Activated CD8-positive, alpha-beta T cell treated with anti-CD3 and anti-CD28 coated beads for 36 hours (primary cell): Measurements from ENCODE around the gene CRYAB. TPM values are rescaled to one million over a fixed set of nuclear protein-coding genes. Genes with fewer than 3 reads are reported as not detected.

Experiments used
- ATAC-seq: fragments of 200-7000 bp; cut with Tn5 transposase; one replicate; pipeline ENCODE4 v1.10.0; 2021; ENCODE audit warnings: mild to moderate bottlenecking, moderate library complexity
- CTCF ChIA-PET: fragments of 350-600 bp; sonication (Branson Sonifier 250); formaldehyde crosslinking; loops from one replicate; lab custom pipeline; 2021; ENCODE audit warnings: antibody characterized with exemption; lab: Charles Lee
- POLR2A ChIA-PET: fragments of 350-600 bp; sonication (Branson Sonifier 250); formaldehyde crosslinking; loops from one replicate; lab custom pipeline; 2021; ENCODE audit warnings: antibody characterized with exemption; lab: Charles Lee
- DNase-seq: peaks from one replicate; pipeline ENCODE4 v3.0.0-alpha.2; 2020
- H3K27ac Mint-ChIP-seq: one replicate; pipeline ENCODE4 v1.8.0; 2021; ENCODE audit warnings: mild to moderate bottlenecking, mixed read lengths
- H3K27me3 Mint-ChIP-seq: one replicate; pipeline ENCODE4 v1.8.0; 2021; ENCODE audit warnings: mixed read lengths
- H3K36me3 Mint-ChIP-seq: one replicate; pipeline ENCODE4 v1.8.0; 2021; ENCODE audit warnings: low read depth, mixed read lengths
- H3K4me1 Mint-ChIP-seq: one replicate; pipeline ENCODE4 v1.8.0; 2021; ENCODE audit warnings: low read depth, mixed read lengths
- H3K4me3 Mint-ChIP-seq: one replicate; pipeline ENCODE4 v1.8.0; 2021; ENCODE audit warnings: mild to moderate bottlenecking, moderate library complexity, mixed read lengths
- H3K9me3 Mint-ChIP-seq: one replicate; pipeline ENCODE4 v1.8.0; 2021; ENCODE audit warnings: mixed read lengths
- CTCF ChIP-seq: fragments of 200-600 bp; IDR thresholded peaks from one replicate; pipeline ENCODE4 v1.8.0; 2022; ENCODE audit warnings: antibody characterized with exemption, mild to moderate bottlenecking
- intact Hi-C: fragments of 100-400 bp; cut with micrococcal nuclease; formaldehyde crosslinking; loops from one replicate; pipeline ENCODE4 v1.10.0; 2022
- total RNA-seq, 2 experiments: library from RNA; stranded (reverse); gene quantifications; one replicate each; pipeline ENCODE4 v1.2.3, GENCODE V29; 2021

CRYAB gene
- total RNA-seq, 2 experiments from 2014 or later, result not detected

GRCh38 chr11:111939836-111940604 lies 28.4 kb upstream of the CRYAB start:
- peaks cover 58% of the 10 kb centered on the region for H3K4me1 Mint-ChIP-seq
- TF ChIP-seq CTCF, result no peak
- H3K27me3 Mint-ChIP-seq, result no peaks in the 10 kb centered on the region
- DNase-seq (no peak), ATAC-seq (no peak)
- no peak overlapping the region for H3K27ac Mint-ChIP-seq
- ChIA-PET CTCF (interaction anchor here (0.6 to 19.6 kb wide), 3 partner anchors 8 to 55 kb away, joined by 3 to 223 read pairs (median 3); no protein-coding TSS in a partner anchor), POLR2A (interaction anchor here (3.2 kb wide), 1 partner anchor 13 kb away, joined by 16 read pairs; no protein-coding TSS in a partner anchor)
- H3K4me3 Mint-ChIP-seq, result no peak overlapping the region
- H3K9me3 Mint-ChIP-seq, result no peaks in the 10 kb centered on the region
- no peaks in the 10 kb centered on the region for H3K36me3 Mint-ChIP-seq
- intact Hi-C loops, result loop anchor here (5.0 to 10.0 kb wide), 2 partner anchors 37 to 85 kb away; partner anchors contain the start of gene DLAT

- H3K9me3 Mint-ChIP-seq, result no peaks in the 10 kb centered on the region
- TF ChIP-seq CTCF, result no peak
- intact Hi-C loops, result loop anchor here (5.0 to 10.0 kb wide), 2 partner anchors 39 to 86 kb away; partner anchors contain the start of gene DLAT
- no peaks in the 10 kb centered on the region for H3K27me3 Mint-ChIP-seq
- ChIA-PET CTCF (interaction anchor here (2.0 to 19.6 kb wide), 2 partner anchors 13 to 42 kb away, joined by 12 to 223 read pairs; no protein-coding TSS in a partner anchor), POLR2A (interaction anchor here (0.7 to 3.2 kb wide), 6 partner anchors 11 to 146 kb away, joined by 3 to 16 read pairs (median 4); no protein-coding TSS in a partner anchor)
- DNase-seq (peak; percentile 51), ATAC-seq (peak; percentile 59)
- H3K36me3 Mint-ChIP-seq, result no peaks in the 10 kb centered on the region
- H3K27ac Mint-ChIP-seq, result peak overlapping the region; percentile 82
- peak overlapping the region; percentile 75 for H3K4me3 Mint-ChIP-seq
- H3K4me1 Mint-ChIP-seq, result peaks cover 54% of the 10 kb centered on the region
Observed at GRCh38 chr11:111938687-111939160, 27.2 kb upstream of the CRYAB start.

- ChIA-PET POLR2A (interaction anchor here (0.8 to 3.2 kb wide), 5 partner anchors 11 to 146 kb away, joined by 3 to 16 read pairs (median 3); no protein-coding TSS in a partner anchor), CTCF (interaction anchor here (0.6 to 19.6 kb wide), 4 partner anchors 9 to 368 kb away, joined by 3 to 223 read pairs (median 8); no protein-coding TSS in a partner anchor)
- Mint-ChIP-seq H3K27me3 (no peaks in the 10 kb centered on the region), H3K36me3 (no peaks in the 10 kb centered on the region), H3K4me3 (peak overlapping the region; percentile 75), H3K4me1 (peaks cover 57% of the 10 kb centered on the region), H3K9me3 (no peaks in the 10 kb centered on the region), H3K27ac (peak overlapping the region; percentile 82)
- TF ChIP-seq CTCF, result no peak
- intact Hi-C loops, result loop anchor here (5.0 to 10.0 kb wide), 2 partner anchors 39 to 87 kb away; partner anchors contain the start of gene DLAT
- DNase-seq, result no peak
- no peak for ATAC-seq
Observed at GRCh38 chr11:111937844-111938243, 26.3 kb upstream of the CRYAB start.

- POLR2A ChIA-PET, result interaction anchor here (0.8 to 3.2 kb wide), 2 partner anchors 10 to 40 kb away, joined by 3 to 16 read pairs; no protein-coding TSS in a partner anchor
- intact Hi-C loops, result loop anchor here (5.0 to 10.0 kb wide), 2 partner anchors 40 to 87 kb away; partner anchors contain the start of gene DLAT
Observed at GRCh38 chr11:111937461-111937769, 25.8 kb upstream of the CRYAB start.

More at GRCh38 chr11:111937461-111937769, 25.8 kb upstream of the CRYAB start:
- H3K4me1 Mint-ChIP-seq, result peaks cover 61% of the 10 kb centered on the region
- CTCF ChIA-PET, result interaction anchor here (0.6 to 19.6 kb wide), 4 partner anchors 9 to 368 kb away, joined by 3 to 223 read pairs (median 8); no protein-coding TSS in a partner anchor
- no peaks in the 10 kb centered on the region for H3K36me3 Mint-ChIP-seq
- H3K4me3 Mint-ChIP-seq, result peak overlapping the region; percentile 75
- no peaks in the 10 kb centered on the region for H3K27me3 Mint-ChIP-seq
- peak overlapping the region; percentile 82 for H3K27ac Mint-ChIP-seq
- DNase-seq (no peak), ATAC-seq (no peak)
- H3K9me3 Mint-ChIP-seq, result no peaks in the 10 kb centered on the region
- no peak for TF ChIP-seq CTCF
